WERI-Rb-1 (cell line): ENCODE data around the gene UPF1.
A peak's percentile ranks its signal among the peaks of the same experiment; 100 is the strongest.

ENCODE experiments used
- DNase-seq: peaks from one replicate; pipeline ENCODE4 v3.0.0-alpha.2; 2020
- H3K27ac ChIP-seq: fragments of 250-450 bp; sonication (Bioruptor Pico); 2 replicates; pipeline ENCODE4 v1.5.1; 2020; ENCODE audit warnings: mild to moderate bottlenecking, moderate library complexity
- H3K27me3 ChIP-seq: fragments of 250-450 bp; sonication (Bioruptor Pico); 2 replicates; pipeline ENCODE4 v1.5.1; 2021; ENCODE audit warnings: mild to moderate bottlenecking, low read depth, moderate library complexity; ENCODE audit not compliant: insufficient read depth, severe bottlenecking
- H3K36me3 ChIP-seq: fragments of 250-450 bp; sonication (Bioruptor Pico); 2 replicates; pipeline ENCODE4 v1.5.1; 2020; ENCODE audit warnings: mild to moderate bottlenecking, moderate library complexity
- H3K4me3 ChIP-seq: 2 replicates; pipeline ENCODE4 v1.5.1; 2011; ENCODE audit warnings: low read depth, mild to moderate bottlenecking, control low read depth, low read length
- H3K9me3 ChIP-seq: fragments of 250-450 bp; sonication (Bioruptor Pico); 2 replicates; pipeline ENCODE4 v1.5.1; 2021; ENCODE audit warnings: mild to moderate bottlenecking, moderate library complexity; ENCODE audit not compliant: severe bottlenecking
- TF ChIP-seq, protein P1 (sequence below): IDR thresholded peaks from 2 replicates; pipeline ENCODE4 v1.5.1; 2011; ENCODE audit warnings: low read depth, mild to moderate bottlenecking, control low read depth, inconsistent platforms, low read length

UPF1 gene

GRCh38 chr19:18832306-18833140 is 764 bp downstream of the UPF1 start:
- H3K27me3 ChIP-seq, result no peaks in the 10 kb centered on the region
- peak overlapping the region; percentile 89 for H3K27ac ChIP-seq
- TF ChIP-seq, protein P1, sequence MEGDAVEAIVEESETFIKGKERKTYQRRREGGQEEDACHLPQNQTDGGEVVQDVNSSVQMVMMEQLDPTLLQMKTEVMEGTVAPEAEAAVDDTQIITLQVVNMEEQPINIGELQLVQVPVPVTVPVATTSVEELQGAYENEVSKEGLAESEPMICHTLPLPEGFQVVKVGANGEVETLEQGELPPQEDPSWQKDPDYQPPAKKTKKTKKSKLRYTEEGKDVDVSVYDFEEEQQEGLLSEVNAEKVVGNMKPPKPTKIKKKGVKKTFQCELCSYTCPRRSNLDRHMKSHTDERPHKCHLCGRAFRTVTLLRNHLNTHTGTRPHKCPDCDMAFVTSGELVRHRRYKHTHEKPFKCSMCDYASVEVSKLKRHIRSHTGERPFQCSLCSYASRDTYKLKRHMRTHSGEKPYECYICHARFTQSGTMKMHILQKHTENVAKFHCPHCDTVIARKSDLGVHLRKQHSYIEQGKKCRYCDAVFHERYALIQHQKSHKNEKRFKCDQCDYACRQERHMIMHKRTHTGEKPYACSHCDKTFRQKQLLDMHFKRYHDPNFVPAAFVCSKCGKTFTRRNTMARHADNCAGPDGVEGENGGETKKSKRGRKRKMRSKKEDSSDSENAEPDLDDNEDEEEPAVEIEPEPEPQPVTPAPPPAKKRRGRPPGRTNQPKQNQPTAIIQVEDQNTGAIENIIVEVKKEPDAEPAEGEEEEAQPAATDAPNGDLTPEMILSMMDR, result peak; percentile 45
- no peaks in the 10 kb centered on the region for H3K9me3 ChIP-seq
- H3K36me3 ChIP-seq, result peaks cover 40% of the 10 kb centered on the region
- H3K4me3 ChIP-seq, result peak overlapping the region; percentile 78
- peak; percentile 58 for DNase-seq

GRCh38 chr19:18833141-18833476 is 1.4 kb downstream of the UPF1 start:
- Histone ChIP-seq H3K36me3 (peaks cover 46% of the 10 kb centered on the region), H3K4me3 (peak overlapping the region; percentile 78), H3K27me3 (no peaks in the 10 kb centered on the region), H3K9me3 (no peaks in the 10 kb centered on the region), H3K27ac (no peak overlapping the region; the same call in 1 of the 2 replicates)
- no peak for DNase-seq
- TF ChIP-seq, protein P1, result no peak

DNA sequence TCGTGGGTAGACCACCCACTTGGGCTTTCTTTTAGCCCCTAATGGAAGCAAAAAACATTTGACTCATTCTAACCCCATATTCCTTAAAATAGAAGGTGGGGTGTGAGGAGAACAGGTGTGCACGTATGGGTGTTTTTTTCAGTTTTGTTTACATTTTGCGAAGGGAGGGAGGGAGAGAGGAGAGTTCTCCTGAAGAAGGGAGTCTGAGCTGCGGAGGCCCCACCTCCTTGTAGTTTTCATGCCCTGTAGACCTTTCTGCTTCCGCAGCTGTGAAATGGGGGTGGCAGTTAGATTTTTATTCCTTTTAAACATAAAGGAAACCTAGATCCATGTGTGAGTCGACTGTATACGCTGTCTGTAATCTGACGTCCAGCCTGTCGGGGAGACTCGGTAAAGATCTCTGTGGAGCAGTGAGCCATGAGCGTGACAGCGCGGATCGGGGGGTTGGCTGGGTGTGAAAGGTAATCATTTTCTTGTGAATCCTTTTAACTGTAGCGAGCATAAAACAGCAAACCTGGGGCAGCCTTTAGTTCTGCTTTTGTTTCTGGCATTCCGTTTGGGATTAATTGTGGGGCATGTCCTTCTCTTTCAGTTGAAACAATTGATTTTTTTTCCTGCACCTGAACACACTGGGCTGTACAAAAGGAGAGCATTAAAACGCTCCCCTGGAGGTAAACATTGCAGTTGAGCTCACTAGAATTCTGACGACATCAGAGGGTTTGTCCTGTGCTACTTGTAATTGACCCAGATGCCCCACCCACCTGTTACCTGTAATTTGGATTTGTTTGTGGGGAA is 2.3 kb downstream of the UPF1 start:
- no peak for DNase-seq
- no peak overlapping the region for H3K27ac ChIP-seq
- peaks cover 53% of the 10 kb centered on the region for H3K36me3 ChIP-seq
- TF ChIP-seq, protein P1, result no peak
- H3K4me3 ChIP-seq, result no peak overlapping the region
- no peaks in the 10 kb centered on the region for H3K27me3 ChIP-seq
- no peaks in the 10 kb centered on the region for H3K9me3 ChIP-seq

DNA sequence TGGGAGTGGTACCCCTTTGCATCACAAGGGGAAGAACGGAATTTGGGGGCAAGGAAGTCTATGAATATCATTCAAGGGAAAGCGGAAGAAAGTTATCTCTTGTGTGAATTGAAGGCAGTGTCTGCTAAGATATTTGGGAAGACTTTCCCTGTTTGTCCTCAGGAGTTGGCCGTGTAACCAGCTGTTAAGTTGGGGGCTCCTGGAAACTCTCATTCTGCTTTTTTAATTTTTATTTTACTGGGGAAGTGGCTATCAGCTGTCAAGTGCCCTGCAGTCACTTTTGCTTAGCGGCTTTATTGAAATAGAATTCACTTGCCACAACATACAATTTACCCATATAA is 2.9 kb downstream of the UPF1 start:
- Histone ChIP-seq H3K27me3 (no peaks in the 10 kb centered on the region), H3K27ac (no peak overlapping the region), H3K4me3 (no peak overlapping the region), H3K36me3 (peaks cover 55% of the 10 kb centered on the region), H3K9me3 (no peaks in the 10 kb centered on the region)
- TF ChIP-seq, protein P1, result no peak
- no peak for DNase-seq

- no peaks in the 10 kb centered on the region for H3K9me3 ChIP-seq
- H3K36me3 ChIP-seq, result peaks cover 44% of the 10 kb centered on the region
- H3K4me3 ChIP-seq, result no peak overlapping the region
- H3K27me3 ChIP-seq, result no peaks in the 10 kb centered on the region
- no peak for DNase-seq
- TF ChIP-seq, protein P1, result no peak
- no peak overlapping the region for H3K27ac ChIP-seq
Observed at GRCh38 chr19:18839465-18840287, 7.9 kb downstream of the UPF1 start.
